NCI-H2107 (cell line): ENCODE data around the gene YIF1A.

Experiments
- DNase-seq: peaks from one replicate; lab custom pipeline; 2025; lab: John Stamatoyannopoulos, UW

Gene YIF1A

GRCh38 chr11:66243782-66244535, 45.0 kb downstream of the YIF1A start:
- DNase-seq, result no peak

- DNase-seq, result no peak
Measured at GRCh38 chr11:66242095-66242765, 46.7 kb downstream of the YIF1A start.

- DNase-seq, result no peak
Measured at GRCh38 chr11:66240781-66241136, 48.2 kb downstream of the YIF1A start.

GRCh38 chr11:66239998-66240780, 48.8 kb downstream of the YIF1A start:
- DNase-seq, result no peak

GRCh38 chr11:66239511-66239910, 49.4 kb downstream of the YIF1A start:
- no peak for DNase-seq

- DNase-seq, result no peak
Measured at GRCh38 chr11:66238786-66239413, 50.0 kb downstream of the YIF1A start.

- no peak for DNase-seq
Measured at GRCh38 chr11:66237867-66238266, 51.1 kb downstream of the YIF1A start.

GRCh38 chr11:66235141-66235540, 53.8 kb downstream of the YIF1A start:
- no peak for DNase-seq
